A673 (cell line): ENCODE data around the gene MICALL2. TPM values are rescaled to one million over a fixed set of nuclear protein-coding genes. Genes with fewer than 3 reads are reported as not detected.

ENCODE experiments used
- BruUV-seq: library from RNA; stranded (reverse); fragments of 400-500 nt; replicated peaks from 2 replicates; lab custom pipeline; 2021; lab: Mats Ljungman, UMichigan
- CTCF ChIA-PET: fragments of 300-600 bp; sonication (Branson Sonifier 250); formaldehyde crosslinking; loops from one replicate; lab custom pipeline; 2022; ENCODE audit warnings: antibody characterized with exemption; lab: Charles Lee
- POLR2A ChIA-PET: fragments of 300-600 bp; sonication (Branson Sonifier 250); formaldehyde crosslinking; loops from one replicate; lab custom pipeline; 2022; ENCODE audit warnings: antibody characterized with exemption; ENCODE audit not compliant: low non-redundant PET; lab: Charles Lee
- DNase-seq: peaks from one replicate; pipeline ENCODE4 v3.0.0-alpha.2; 2015; ENCODE audit warnings: low spot score
- H3K27ac ChIP-seq: fragments of 200-600 bp; sonication (generic); 2 replicates; pipeline ENCODE4 v1.5.1; 2016; ENCODE audit warnings: mixed run types, low read depth, mild to moderate bottlenecking, mixed read lengths, antibody characterized with exemption, low read length; ENCODE audit not compliant: poor library complexity, severe bottlenecking
- H3K27me3 ChIP-seq: fragments of 200-600 bp; sonication (generic); replicated peaks from 2 replicates; pipeline ENCODE4 v1.6.1; 2017; ENCODE audit warnings: mixed run types, low read depth, mild to moderate bottlenecking, mixed read lengths, antibody characterized with exemption, low read length; ENCODE audit not compliant: insufficient read depth, poor library complexity
- H3K36me3 ChIP-seq: fragments of 200-600 bp; sonication (generic); 2 replicates; pipeline ENCODE4 v1.6.1; 2016; ENCODE audit warnings: mixed run types, mild to moderate bottlenecking, mixed read lengths, antibody characterized with exemption, low read length; ENCODE audit not compliant: insufficient read depth, poor library complexity, severe bottlenecking
- H3K4me1 ChIP-seq: fragments of 200-600 bp; sonication (generic); 2 replicates; pipeline ENCODE4 v1.6.1; 2017; ENCODE audit warnings: mixed run types, mild to moderate bottlenecking, mixed read lengths, antibody characterized with exemption, low read length; ENCODE audit not compliant: insufficient read depth, poor library complexity, severe bottlenecking
- H3K4me3 ChIP-seq: fragments of 200-600 bp; sonication (generic); 2 replicates; pipeline ENCODE4 v1.5.1; 2016; ENCODE audit warnings: low read depth, mixed run types, mild to moderate bottlenecking, mixed read lengths, low read length; ENCODE audit not compliant: poor library complexity, severe bottlenecking
- H3K9me3 ChIP-seq: fragments of 200-600 bp; sonication (generic); 2 replicates; pipeline ENCODE4 v1.6.1; 2016; ENCODE audit warnings: mixed run types, low read depth, mild to moderate bottlenecking, mixed read lengths, antibody characterized with exemption, low read length; ENCODE audit not compliant: poor library complexity, severe bottlenecking
- CTCF ChIP-seq: fragments of 300-800, 200-600 bp; sonication (generic); conservative IDR thresholded peaks from 2 replicates; pipeline ENCODE4 v1.5.1; 2017; ENCODE audit warnings: low read depth, mild to moderate bottlenecking, antibody characterized with exemption, low read length, moderate library complexity, mixed read lengths
- EZH2 ChIP-seq: fragments of 200-600 bp; sonication (generic); IDR thresholded peaks from 2 replicates; pipeline ENCODE4 v1.6.1; 2017; ENCODE audit warnings: borderline replicate concordance, low read depth, mild to moderate bottlenecking, mixed read lengths, antibody characterized with exemption, low read length; ENCODE audit not compliant: poor library complexity, severe bottlenecking
- intact Hi-C: fragments of 100-400 bp; cut with micrococcal nuclease; formaldehyde crosslinking; loops from one replicate; pipeline ENCODE4 v1.10.0; 2022; ENCODE audit not compliant: unreplicated experiment
- total RNA-seq: library from RNA; stranded (reverse); gene quantifications from 2 replicates; pipeline ENCODE4 v1.2.3, GENCODE V29; 2021

Gene MICALL2
- total RNA-seq, 1 experiment from 2014 or later = 10.1 TPM

- peaks cover 16% of the 10 kb centered on the region for H3K4me1 ChIP-seq
- CTCF ChIA-PET = no interaction called here
- POLR2A ChIA-PET = no interaction called here
Observed at GRCh38 chr7:1455955-1456354, 3.3 kb downstream of the MICALL2 start.

GRCh38 chr7:1455241-1455939 is 3.9 kb downstream of the MICALL2 start:
- intact Hi-C loops = no loop called here
- no peak overlapping the region for H3K4me3 ChIP-seq
- POLR2A ChIA-PET = no interaction called here

More at GRCh38 chr7:1455955-1456354, 3.3 kb downstream of the MICALL2 start:
- no peaks in the 10 kb centered on the region for H3K9me3 ChIP-seq
- no peak for DNase-seq
- H3K4me3 ChIP-seq = no peak overlapping the region
- H3K27ac ChIP-seq = no peak overlapping the region
- TF ChIP-seq CTCF (no peak), EZH2 (no peak)
- no peaks in the 10 kb centered on the region for H3K36me3 ChIP-seq
- no TSS peak for BruUV-seq
- intact Hi-C loops = no loop called here
- no peaks in the 10 kb centered on the region for H3K27me3 ChIP-seq

DNA sequence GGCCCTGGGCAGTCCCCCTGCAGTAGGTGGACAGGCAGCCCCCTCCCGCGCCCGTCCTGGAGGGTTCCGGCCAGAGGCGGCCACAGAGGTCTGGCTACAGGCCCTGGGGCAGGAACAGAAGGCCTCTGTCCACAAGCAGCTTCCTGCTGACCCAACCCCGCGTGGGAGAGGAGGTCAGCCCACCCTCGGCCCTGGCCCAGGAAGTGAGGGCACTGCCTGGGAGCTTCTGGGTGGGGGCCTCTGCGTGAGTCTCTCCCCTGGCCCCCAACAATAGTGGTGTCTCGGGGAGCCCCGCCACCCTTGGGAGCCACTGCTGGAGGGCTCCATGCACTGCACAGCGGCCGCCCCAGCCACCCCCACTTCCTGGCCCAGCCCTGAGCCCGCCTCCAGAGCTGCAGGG is 4.7 kb downstream of the MICALL2 start:
- ChIA-PET POLR2A (no interaction called here), CTCF (no interaction called here)
- Histone ChIP-seq H3K27ac (peak overlapping the region; percentile 72), H3K9me3 (no peaks in the 10 kb centered on the region), H3K36me3 (no peaks in the 10 kb centered on the region), H3K4me1 (peaks cover 12% of the 10 kb centered on the region), H3K4me3 (no peak overlapping the region), H3K27me3 (no peaks in the 10 kb centered on the region)
- BruUV-seq = no TSS peak
- no peak for DNase-seq
- TF ChIP-seq CTCF (no peak), EZH2 (no peak)
- intact Hi-C loops = no loop called here

More at GRCh38 chr7:1455241-1455939, 3.9 kb downstream of the MICALL2 start:
- CTCF ChIA-PET = no interaction called here
- H3K27ac ChIP-seq = peak overlapping the region; percentile 72
- no peaks in the 10 kb centered on the region for H3K36me3 ChIP-seq
- no peak for DNase-seq
- no TSS peak for BruUV-seq
- TF ChIP-seq CTCF (no peak), EZH2 (no peak)
- peaks cover 16% of the 10 kb centered on the region for H3K4me1 ChIP-seq
- H3K27me3 ChIP-seq = no peaks in the 10 kb centered on the region
- H3K9me3 ChIP-seq = no peaks in the 10 kb centered on the region
